Stimulated activated CD8-positive, alpha-beta memory T cell treated with anti-CD3 and anti-CD28 coated beads, Interleukin-15, amount 100 ng/mL, for 4 hours (primary cell): Measurements from ENCODE around the gene SLC6A13.
"Not testable (repeated sequence)": the region's sequence is repeated elsewhere in the genome, so short reads cannot be mapped to it uniquely, and the experiment has no call there.

Experiments
- DNase-seq, 2 donors: peaks; one replicate each; pipeline ENCODE4 v3.0.0-alpha.2; 2020; ENCODE audit warnings: low read depth in 2 of 2

SLC6A13 gene

GRCh38 chr12:197911-198695 is 64.5 kb downstream of the SLC6A13 start:
- no peak for DNase-seq

DNA sequence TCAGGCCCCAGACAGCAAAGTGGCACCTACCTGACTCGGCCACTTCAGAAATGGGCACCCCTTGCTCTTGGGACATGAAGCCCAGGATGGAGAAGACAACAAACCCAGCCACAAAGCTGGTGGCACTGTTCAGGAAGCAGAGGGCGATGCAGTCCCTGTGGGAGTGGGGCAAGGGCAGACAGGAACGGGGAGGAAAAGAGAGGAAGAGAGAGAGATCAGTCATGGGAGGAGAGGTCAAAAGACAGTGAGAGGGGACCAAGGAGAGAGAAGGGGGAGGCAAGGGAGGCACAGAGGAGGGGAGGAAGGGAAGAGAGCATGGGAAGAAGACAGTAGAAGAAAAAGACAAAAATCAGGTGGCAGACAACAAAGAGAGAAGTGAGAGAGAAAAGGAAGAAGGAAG is 65.3 kb downstream of the SLC6A13 start:
- no peak for DNase-seq

DNA sequence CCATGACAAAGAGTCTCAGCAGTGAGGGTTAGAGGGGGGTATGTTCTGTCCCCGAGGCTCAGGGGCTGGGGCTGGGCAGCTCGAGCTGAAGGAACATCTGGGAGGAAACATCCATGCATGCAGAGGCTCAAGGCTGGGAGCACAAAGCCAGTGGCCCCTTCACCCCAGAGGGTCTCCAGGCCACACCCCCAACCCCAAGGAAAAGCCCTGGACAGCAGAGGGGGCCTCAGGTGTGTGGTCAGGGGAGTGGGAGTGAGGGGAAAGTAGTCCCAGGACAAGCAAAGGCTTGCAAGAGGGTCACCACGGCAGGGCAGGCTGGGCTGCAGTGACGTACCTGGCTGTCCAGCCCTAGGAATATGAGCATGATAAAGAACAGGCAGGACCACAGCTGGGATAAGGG is 66.2 kb downstream of the SLC6A13 start:
- DNase-seq = no peak

DNA sequence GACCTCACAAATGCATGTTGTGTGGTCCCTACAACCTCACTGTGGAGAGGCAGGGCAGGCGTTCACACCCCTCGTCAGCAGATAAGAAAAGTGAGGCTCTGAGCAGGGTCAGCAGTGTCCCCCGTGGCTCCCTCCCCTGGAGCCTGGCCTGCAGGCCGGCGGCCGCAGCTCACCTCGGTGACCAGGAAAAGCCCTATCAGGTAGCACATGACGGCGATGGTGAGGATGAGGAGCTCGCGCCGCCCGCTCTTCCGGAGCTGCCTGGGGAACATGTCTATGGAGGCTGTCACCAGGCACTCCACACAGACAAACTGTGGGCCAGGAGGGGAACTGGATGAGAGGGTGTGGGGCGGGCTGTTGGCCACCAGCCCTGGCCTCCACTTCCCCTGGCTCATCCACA is 66.7 kb downstream of the SLC6A13 start:
- DNase-seq = no peak

- no peak for DNase-seq
Measured at GRCh38 chr12:195156-195555, 67.5 kb downstream of the SLC6A13 start.

- DNase-seq = no peak
Measured at GRCh38 chr12:194276-194675, 68.4 kb downstream of the SLC6A13 start.

DNA sequence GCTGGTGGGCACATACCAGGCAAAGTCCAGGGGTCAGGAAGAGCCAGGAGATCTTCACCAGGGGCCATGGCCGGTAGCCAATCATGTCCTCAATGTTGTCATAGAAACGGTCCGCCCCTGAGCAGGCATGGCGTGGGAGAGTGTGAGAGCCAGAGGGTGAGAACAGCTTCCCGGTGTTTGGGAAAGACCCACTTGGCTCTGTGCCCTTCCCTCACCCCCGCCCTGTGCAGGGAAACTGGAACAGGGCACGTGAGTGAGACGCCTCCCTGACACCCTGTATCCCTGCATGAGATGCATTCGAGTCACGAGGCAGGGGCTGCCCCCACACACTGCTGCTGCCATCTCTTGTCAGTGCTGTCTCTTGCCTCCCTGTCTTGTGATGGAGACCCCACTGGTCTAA is 69.4 kb downstream of the SLC6A13 start:
- DNase-seq = no peak

DNA sequence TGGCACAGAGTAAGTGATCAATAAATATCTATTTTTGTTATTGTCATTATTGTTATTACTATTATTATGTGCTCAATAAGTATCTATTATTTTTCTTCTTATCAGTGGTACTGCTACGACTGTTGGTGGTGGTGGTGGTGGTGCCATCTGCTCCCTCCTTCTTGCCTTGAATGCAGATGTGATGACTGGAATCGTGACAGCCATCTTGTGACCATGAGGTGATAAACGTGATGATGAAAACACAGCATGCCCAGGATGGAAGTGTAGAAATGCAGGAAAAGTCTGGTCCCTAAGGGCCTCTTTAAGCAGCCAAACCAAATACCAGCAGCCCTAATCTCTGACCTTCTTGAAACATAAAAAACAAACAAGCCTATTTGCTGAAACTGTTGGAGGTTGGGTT is 71.1 kb downstream of the SLC6A13 start:
- DNase-seq = no peak

DNA sequence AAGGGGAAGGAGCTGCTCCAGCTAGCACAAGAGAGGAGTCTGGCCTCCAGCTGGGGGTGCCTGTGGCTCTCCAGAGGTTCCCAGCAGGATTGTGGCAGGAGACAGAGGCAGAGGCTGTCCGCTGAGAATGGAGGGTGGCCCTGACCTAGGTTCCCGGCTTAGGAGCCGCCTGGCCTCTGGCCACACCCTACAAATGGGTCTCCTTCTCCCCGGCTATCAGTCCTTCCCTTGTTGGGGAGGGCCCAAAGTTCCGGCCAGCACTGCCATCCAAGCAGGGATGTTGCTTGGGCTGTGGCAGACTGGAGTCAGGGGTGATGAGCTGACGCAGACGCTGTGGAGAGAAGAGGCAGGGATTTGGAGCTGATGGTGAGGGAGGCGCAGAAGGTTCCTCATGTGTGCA is 71.8 kb downstream of the SLC6A13 start:
- DNase-seq = no peak

DNA sequence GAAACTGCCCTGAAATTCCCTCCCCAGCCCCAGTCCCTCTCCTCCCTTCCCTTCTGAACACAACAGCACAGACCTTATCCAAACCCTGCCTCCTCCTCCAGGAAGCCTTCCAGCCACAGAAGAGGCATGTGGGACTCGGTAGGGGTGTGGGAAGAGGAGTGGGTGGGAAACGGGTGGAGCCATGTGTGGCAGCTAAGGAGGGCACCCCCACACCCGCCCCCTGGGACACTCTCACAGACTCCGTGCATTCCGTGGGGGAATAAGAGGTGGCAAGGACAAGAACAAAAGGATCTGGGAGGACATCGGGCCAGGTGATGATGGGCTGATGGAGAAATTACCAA is 73.0 kb downstream of the SLC6A13 start:
- no peak for DNase-seq

DNA sequence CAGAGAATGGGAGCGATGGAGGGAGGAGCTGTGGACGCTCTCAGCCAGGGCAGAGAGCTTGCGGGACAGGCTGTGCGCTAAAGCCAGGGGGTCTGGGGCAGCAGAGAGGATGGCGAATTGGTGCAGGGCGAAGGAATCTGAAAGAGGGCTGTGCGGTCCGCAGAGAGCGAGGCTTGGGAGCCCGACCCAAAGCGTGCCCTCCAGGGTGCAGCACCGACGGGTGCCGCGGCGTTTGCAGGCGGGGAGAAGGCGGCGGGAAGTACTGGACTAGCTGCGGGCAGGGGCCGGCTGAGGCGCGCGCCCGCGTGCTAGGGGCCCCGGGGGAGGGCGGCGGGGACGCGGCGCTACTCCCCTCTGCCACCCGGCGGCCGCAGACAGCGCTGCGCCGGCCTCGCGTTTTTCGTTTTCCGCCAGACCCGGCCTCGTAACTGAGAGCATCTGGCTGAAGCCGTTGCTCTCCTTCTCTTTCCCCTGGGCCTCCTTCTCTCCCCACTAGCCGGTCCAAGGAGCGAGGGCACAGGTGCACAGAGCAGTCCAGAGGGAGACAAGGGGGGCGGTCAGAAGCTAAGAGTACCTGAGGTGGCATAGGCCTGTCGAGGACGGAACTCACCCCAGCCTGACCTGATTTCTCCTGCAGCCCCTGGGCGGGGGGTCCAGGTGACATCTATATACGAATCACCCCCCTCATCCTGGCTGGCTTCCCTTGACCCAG is 73.6 kb downstream of the SLC6A13 start:
- DNase-seq = peak in 1 of 2 donors; percentile 5

DNA sequence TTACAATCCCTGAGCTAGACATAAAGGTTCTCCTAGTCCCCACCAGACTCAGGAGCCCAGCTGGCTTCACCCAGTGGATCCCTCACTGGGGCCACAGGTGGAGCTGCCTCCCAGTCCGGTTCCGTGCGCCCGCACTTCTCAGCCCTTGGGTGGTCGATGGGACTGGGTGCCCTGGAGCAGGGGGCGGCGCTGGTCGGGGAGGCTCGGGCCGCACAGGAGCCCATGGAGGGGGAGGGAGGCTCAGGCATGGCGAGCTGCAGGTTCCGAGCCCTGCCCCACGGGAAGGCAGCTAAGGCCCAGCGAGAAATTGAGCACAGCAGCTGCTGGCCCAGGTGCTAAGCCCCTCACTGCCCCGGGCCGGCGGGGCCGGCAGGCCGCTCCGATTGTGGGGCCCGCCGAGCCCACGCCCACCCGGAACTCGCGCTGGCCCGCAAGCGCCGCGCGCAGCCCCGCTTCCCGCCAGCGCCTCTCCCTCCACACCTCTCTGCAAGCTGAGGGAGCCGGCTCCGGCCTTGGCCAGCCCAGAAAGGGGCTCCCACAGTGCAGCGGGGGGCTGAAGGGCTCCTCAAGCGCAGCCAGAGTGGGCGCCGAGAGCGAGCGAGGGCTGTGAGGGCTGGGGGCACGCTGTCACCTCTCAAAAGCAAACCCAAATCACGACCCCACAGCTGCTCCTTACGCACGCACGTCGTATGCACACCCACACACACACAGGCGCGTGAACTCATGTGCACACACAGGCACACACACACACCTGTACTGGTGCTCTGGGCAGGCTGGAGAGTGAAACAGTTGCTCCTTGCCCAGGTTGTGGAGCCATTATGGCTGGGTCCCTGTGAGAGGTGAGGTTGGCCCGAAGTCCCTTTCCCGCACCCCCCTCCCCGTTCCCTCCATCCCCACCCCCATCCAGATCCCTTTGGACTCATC is 74.4 kb downstream of the SLC6A13 start:
- DNase-seq = not testable (repeated sequence)

DNA sequence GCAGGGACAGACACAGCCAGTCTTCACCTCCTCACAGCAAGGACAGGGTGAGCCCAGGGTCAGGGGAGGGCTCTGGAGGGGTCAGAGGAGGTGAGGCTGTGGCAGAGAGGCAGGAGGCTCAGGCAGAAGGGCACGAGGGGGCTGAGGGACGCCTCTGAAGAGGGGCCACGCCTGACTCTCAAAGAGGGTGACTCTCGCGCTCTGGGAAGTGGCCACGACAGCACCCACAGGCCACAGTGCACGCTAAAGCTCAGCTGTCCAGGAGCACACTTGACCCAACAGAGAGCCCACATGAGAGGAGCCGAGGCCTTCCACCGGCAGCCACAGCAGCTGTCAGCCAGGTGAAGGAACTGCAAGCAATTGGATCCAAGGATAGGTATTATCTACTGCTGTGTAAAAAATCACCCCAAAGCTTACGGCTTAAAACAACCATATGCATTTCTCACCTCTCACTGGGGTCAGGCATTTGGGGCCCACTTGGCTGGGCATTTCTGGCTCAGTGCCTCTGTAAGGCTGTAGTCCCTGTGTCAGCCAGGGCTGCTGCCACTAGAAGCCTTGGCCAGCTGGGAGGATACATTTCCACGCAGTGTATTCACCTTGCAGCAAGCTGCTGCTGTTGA is 76.5 kb downstream of the SLC6A13 start:
- no peak for DNase-seq

- no peak for DNase-seq
Measured at GRCh38 chr12:185576-185955, 77.1 kb downstream of the SLC6A13 start.

DNA sequence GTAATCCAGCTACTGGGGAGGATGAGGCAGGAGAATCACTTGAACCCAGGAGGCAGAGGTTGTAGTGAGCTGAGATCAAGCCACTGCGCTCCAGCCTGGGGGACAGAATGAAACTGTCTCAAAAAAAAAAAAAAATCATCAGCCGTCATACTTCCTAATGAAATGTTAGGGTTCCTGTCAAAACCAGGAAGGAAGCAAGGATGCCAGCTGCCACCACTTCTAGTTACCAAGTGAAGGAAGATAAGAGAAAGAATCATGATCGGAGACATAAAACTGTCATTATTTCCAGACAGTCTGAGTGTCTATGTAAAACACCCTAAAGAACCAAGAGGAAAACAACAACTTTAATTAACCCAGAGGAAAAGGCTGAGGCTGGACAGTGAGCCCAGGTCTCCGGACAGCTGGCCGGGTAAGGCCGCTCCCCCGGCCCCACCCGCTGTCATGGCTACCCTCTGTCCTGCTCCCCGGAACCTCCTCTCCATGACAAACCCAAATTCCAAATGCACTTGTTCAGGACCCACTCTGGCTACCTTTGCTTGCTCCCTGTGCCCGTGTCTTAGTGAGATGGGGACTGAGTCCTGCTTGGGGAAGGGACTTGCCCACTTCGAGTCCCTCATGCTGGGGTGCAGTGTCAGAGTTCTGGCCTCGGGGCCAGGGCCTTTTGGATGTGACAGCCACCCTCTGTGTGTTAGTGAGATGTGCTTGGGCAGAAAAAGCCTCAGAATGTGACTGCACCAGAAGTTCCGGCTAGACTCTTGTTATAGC is 77.6 kb downstream of the SLC6A13 start:
- no peak for DNase-seq

GRCh38 chr12:182381-182892 is 80.2 kb downstream of the SLC6A13 start:
- no peak for DNase-seq

GRCh38 chr12:181921-182320 is 80.7 kb downstream of the SLC6A13 start:
- no peak for DNase-seq

- no peak for DNase-seq
Measured at GRCh38 chr12:180445-180844, 82.2 kb downstream of the SLC6A13 start.

- DNase-seq = no peak
Measured at GRCh38 chr12:179885-180284, 82.8 kb downstream of the SLC6A13 start.

DNA sequence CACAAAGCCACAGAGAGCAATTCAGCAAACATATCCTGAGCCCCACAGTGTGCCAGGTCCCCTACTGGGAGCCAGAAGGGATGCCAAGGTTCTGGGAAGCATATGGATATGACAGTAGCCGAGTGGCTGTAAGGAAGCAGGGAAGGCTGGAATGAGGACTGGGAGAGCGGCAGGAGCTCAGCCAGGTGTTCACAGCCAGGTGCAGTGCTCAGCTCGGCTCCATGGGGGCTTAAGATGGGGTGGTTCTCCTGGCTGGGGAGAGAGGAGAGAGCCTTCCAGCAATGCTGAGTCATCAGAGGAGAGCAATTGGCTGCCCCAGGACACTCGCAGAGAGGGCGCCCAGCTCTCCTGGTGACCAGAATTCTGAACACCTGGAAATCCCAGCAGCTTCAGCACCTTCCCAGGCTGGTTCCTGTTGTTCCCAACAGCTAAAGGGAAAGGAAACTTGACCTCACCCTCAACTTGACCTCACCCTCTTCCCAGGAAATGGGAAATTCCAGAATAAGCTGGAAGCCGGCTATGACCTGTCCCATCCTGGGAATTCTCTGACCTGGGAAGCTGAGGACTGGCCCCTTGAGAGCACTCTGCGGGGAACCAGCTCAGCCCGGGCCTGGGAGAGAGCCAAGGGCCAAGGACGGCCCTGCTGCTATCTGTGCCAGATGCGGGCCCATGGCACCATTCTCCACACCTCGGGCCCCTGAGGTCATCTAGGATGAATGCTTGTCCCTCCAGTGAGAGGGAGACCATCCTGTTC is 83.3 kb downstream of the SLC6A13 start:
- no peak for DNase-seq

DNA sequence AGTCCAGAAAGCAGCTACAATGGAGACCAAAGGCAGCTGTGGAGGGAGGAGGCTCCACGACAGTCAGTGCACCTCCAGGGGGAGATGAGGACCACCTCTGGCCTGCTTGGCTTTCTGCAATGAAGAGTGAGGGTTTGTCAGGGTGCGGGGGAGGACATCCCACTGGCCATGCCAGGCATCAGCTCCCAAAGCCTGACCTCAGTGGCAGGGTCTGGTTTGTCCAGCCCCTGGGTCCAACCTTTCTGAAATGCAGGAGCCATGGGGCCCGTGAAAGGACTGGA is 83.9 kb downstream of the SLC6A13 start:
- DNase-seq = no peak
